ENCODE data around the gene TARS2. TPM values are rescaled to one million over a fixed set of nuclear protein-coding genes. Genes with fewer than 3 reads are reported as not detected.

Gene TARS2
- total RNA-seq, 2 donors from 2014 or later, result 28.8 to 35.3 TPM

- Mint-ChIP-seq H3K36me3 (ENCODE audit: low read depth) (no peaks in the 10 kb centered on the region), H3K27ac (no peak overlapping the region), H3K9me3 (no peaks in the 10 kb centered on the region), H3K27me3 (no peaks in the 10 kb centered on the region), H3K4me1 (peaks cover 13% of the 10 kb centered on the region), H3K4me3 (no peak overlapping the region)
- ATAC-seq (replicated peaks), result no peak
Measured at GRCh38 chr1:150479927-150480352, 7.3 kb upstream of the TARS2 start.

GRCh38 chr1:150484431-150484830 lies 2.8 kb upstream of the TARS2 start:
- no peaks in the 10 kb centered on the region for H3K27me3 Mint-ChIP-seq
- no peak for ATAC-seq (replicated peaks)
- peaks cover 10% of the 10 kb centered on the region for H3K36me3 Mint-ChIP-seq (ENCODE audit: low read depth)
- H3K4me3 Mint-ChIP-seq, result no peak overlapping the region
- H3K27ac Mint-ChIP-seq, result no peak overlapping the region
- H3K9me3 Mint-ChIP-seq, result no peaks in the 10 kb centered on the region
- H3K4me1 Mint-ChIP-seq, result peaks cover 15% of the 10 kb centered on the region

GRCh38 chr1:150484861-150485260 lies 2.4 kb upstream of the TARS2 start:
- H3K27ac Mint-ChIP-seq, result peak overlapping the region; percentile 16
- no peak for ATAC-seq (replicated peaks)
- peak overlapping the region; percentile 2 for H3K4me3 Mint-ChIP-seq
- H3K9me3 Mint-ChIP-seq, result no peaks in the 10 kb centered on the region
- peaks cover 15% of the 10 kb centered on the region for H3K4me1 Mint-ChIP-seq
- peaks cover 12% of the 10 kb centered on the region for H3K36me3 Mint-ChIP-seq (ENCODE audit: low read depth)
- H3K27me3 Mint-ChIP-seq, result no peaks in the 10 kb centered on the region

GRCh38 chr1:150487763-150488115 lies 520 bp downstream of the TARS2 start:
- Mint-ChIP-seq H3K27me3 (no peaks in the 10 kb centered on the region), H3K9me3 (no peaks in the 10 kb centered on the region), H3K4me3 (peak overlapping the region; percentile 99), H3K27ac (peak overlapping the region; percentile 96), H3K36me3 (ENCODE audit: low read depth) (peaks cover 39% of the 10 kb centered on the region), H3K4me1 (peaks cover 15% of the 10 kb centered on the region)
- no peak for ATAC-seq (replicated peaks)

- Mint-ChIP-seq H3K27me3 (no peaks in the 10 kb centered on the region), H3K9me3 (no peaks in the 10 kb centered on the region), H3K4me1 (peaks cover 5% of the 10 kb centered on the region), H3K36me3 (ENCODE audit: low read depth) (peaks cover 82% of the 10 kb centered on the region), H3K27ac (no peak overlapping the region), H3K4me3 (no peak overlapping the region)
- peak; percentile 37 for ATAC-seq (replicated peaks)
Measured at GRCh38 chr1:150493175-150493574, 6.0 kb downstream of the TARS2 start.

- ATAC-seq (replicated peaks), result no peak
- Mint-ChIP-seq H3K4me3 (no peak overlapping the region), H3K9me3 (no peaks in the 10 kb centered on the region), H3K4me1 (no peaks in the 10 kb centered on the region), H3K36me3 (ENCODE audit: low read depth) (peaks cover 79% of the 10 kb centered on the region), H3K27me3 (no peaks in the 10 kb centered on the region), H3K27ac (no peak overlapping the region)
Measured at GRCh38 chr1:150498342-150498741, 11.1 kb downstream of the TARS2 start.

GRCh38 chr1:150505431-150505830 lies 18.2 kb downstream of the TARS2 start:
- Mint-ChIP-seq H3K27ac (peak overlapping the region; percentile 67), H3K36me3 (ENCODE audit: low read depth) (peaks cover 65% of the 10 kb centered on the region), H3K4me3 (no peak overlapping the region), H3K27me3 (no peaks in the 10 kb centered on the region), H3K9me3 (no peaks in the 10 kb centered on the region), H3K4me1 (no peaks in the 10 kb centered on the region)
- no peak for ATAC-seq (replicated peaks)

- ATAC-seq (replicated peaks), result peak; percentile 34
- Mint-ChIP-seq H3K9me3 (no peaks in the 10 kb centered on the region), H3K4me1 (no peaks in the 10 kb centered on the region), H3K27ac (peak within 1 kb of the TSS; percentile 67), H3K4me3 (no peak within 1 kb of the TSS), H3K27me3 (no peaks in the 10 kb centered on the region), H3K36me3 (ENCODE audit: low read depth) (peaks cover 45% of the 10 kb centered on the region)
Measured at GRCh38 chr1:150507912-150508864, 21.0 kb downstream of the TARS2 start, which contains the start of gene ECM1. Gene ECM1, plus strand, starts transcription at chr1:150508109. Its CDS starts 101 bp downstream, at chr1:150508210.

- peaks cover 37% of the 10 kb centered on the region for H3K36me3 Mint-ChIP-seq (ENCODE audit: low read depth)
- H3K9me3 Mint-ChIP-seq, result no peaks in the 10 kb centered on the region
- H3K27ac Mint-ChIP-seq, result peak overlapping the region; percentile 67
- no peaks in the 10 kb centered on the region for H3K4me1 Mint-ChIP-seq
- H3K27me3 Mint-ChIP-seq, result no peaks in the 10 kb centered on the region
- ATAC-seq (replicated peaks), result no peak
- no peak overlapping the region for H3K4me3 Mint-ChIP-seq
Measured at GRCh38 chr1:150508982-150509381, 21.8 kb downstream of the TARS2 start.

- Mint-ChIP-seq H3K4me1 (peaks cover 6% of the 10 kb centered on the region), H3K27me3 (no peaks in the 10 kb centered on the region), H3K9me3 (no peaks in the 10 kb centered on the region), H3K4me3 (no peak overlapping the region), H3K36me3 (ENCODE audit: low read depth) (peaks cover 11% of the 10 kb centered on the region), H3K27ac (peak overlapping the region; percentile 28)
- no peak for ATAC-seq (replicated peaks)
Measured at GRCh38 chr1:150511551-150511950, 24.3 kb downstream of the TARS2 start.

GRCh38 chr1:150511985-150512660 lies 24.9 kb downstream of the TARS2 start:
- H3K4me1 Mint-ChIP-seq, result peaks cover 7% of the 10 kb centered on the region
- no peaks in the 10 kb centered on the region for H3K27me3 Mint-ChIP-seq
- H3K27ac Mint-ChIP-seq, result peak overlapping the region; percentile 28
- H3K9me3 Mint-ChIP-seq, result no peaks in the 10 kb centered on the region
- H3K4me3 Mint-ChIP-seq, result no peak overlapping the region
- no peak for ATAC-seq (replicated peaks)
- peaks cover 6% of the 10 kb centered on the region for H3K36me3 Mint-ChIP-seq (ENCODE audit: low read depth)

GRCh38 chr1:150512846-150513245 lies 25.6 kb downstream of the TARS2 start:
- Mint-ChIP-seq H3K27me3 (no peaks in the 10 kb centered on the region), H3K36me3 (ENCODE audit: low read depth) (peaks cover under 1% of the 10 kb centered on the region), H3K4me3 (no peak overlapping the region)

GRCh38 chr1:150513351-150513791 lies 26.2 kb downstream of the TARS2 start:
- H3K4me3 Mint-ChIP-seq, result no peak overlapping the region
- no peak overlapping the region for H3K27ac Mint-ChIP-seq
- no peak for ATAC-seq (replicated peaks)
- no peaks in the 10 kb centered on the region for H3K27me3 Mint-ChIP-seq
- peaks cover 7% of the 10 kb centered on the region for H3K4me1 Mint-ChIP-seq
- no peaks in the 10 kb centered on the region for H3K36me3 Mint-ChIP-seq (ENCODE audit: low read depth)
- no peaks in the 10 kb centered on the region for H3K9me3 Mint-ChIP-seq

More at GRCh38 chr1:150512846-150513245, 25.6 kb downstream of the TARS2 start:
- Mint-ChIP-seq H3K4me1 (peaks cover 7% of the 10 kb centered on the region), H3K9me3 (no peaks in the 10 kb centered on the region), H3K27ac (no peak overlapping the region)
- no peak for ATAC-seq (replicated peaks)

GRCh38 chr1:150514260-150514659 lies 27.0 kb downstream of the TARS2 start:
- Mint-ChIP-seq H3K27ac (no peak overlapping the region), H3K4me3 (peak overlapping the region; percentile 89), H3K27me3 (no peaks in the 10 kb centered on the region), H3K4me1 (peaks cover 7% of the 10 kb centered on the region), H3K36me3 (ENCODE audit: low read depth) (no peaks in the 10 kb centered on the region), H3K9me3 (no peaks in the 10 kb centered on the region)
- ATAC-seq (replicated peaks), result no peak

GRCh38 chr1:150514913-150515327 lies 27.7 kb downstream of the TARS2 start:
- peak overlapping the region; percentile 78 for H3K27ac Mint-ChIP-seq
- peak overlapping the region; percentile 89 for H3K4me3 Mint-ChIP-seq
- no peaks in the 10 kb centered on the region for H3K9me3 Mint-ChIP-seq
- peaks cover 7% of the 10 kb centered on the region for H3K4me1 Mint-ChIP-seq
- no peaks in the 10 kb centered on the region for H3K36me3 Mint-ChIP-seq (ENCODE audit: low read depth)
- ATAC-seq (replicated peaks), result no peak
- no peaks in the 10 kb centered on the region for H3K27me3 Mint-ChIP-seq
